K562 (cell line): ENCODE measurements around the gene SLC6A16. TPM values are rescaled to one million over a fixed set of nuclear protein-coding genes. Genes with fewer than 3 reads are reported as not detected.
"Not testable (repeated sequence)": the region's sequence is repeated elsewhere in the genome, so short reads cannot be mapped to it uniquely, and the experiment has no call there.

Experiments
- ATAC-seq: fragments of 200-7000 bp; cut with Tn5 transposase; 3 replicates; pipeline ENCODE4 v1.9.1; 2020; ENCODE audit warnings: moderate library complexity
- BruUV-seq: library from RNA; stranded (reverse); fragments of 400-500 nt; replicated peaks from 2 replicates; lab custom pipeline; 2021; lab: Mats Ljungman, UMichigan
- CTCF ChIA-PET: fragments of 300-600 bp; formaldehyde crosslinking; extraction: SDS; loops from one replicate; lab custom pipeline; 2021; ENCODE audit warnings: low intra/inter-chr PET ratio; lab: Yijun Ruan, JAX
- POLR2A ChIA-PET: fragments of 300-600, 350-650 bp; sonication (Branson Sonifier 250); formaldehyde crosslinking; extraction: SDS; loops from one replicate; lab custom pipeline; 2021; ENCODE audit warnings: antibody characterized with exemption, inconsistent platforms; lab: Yijun Ruan, JAX
- DNase-seq, 4 experiments: peaks; one replicate each; pipeline versions ENCODE4 v3.0.0 to v3.0.0-alpha.2; 2011 to 2018; ENCODE audit warnings: low spot score in 3 of 4, mixed read lengths in 3 of 4; ENCODE audit errors: extremely low read depth in 1 of 4
- FAIRE-seq: peaks from 2 replicates; lab custom pipeline; 2011; peaks lifted over from hg19 to GRCh38; lab: Jason Lieb, UNC
- H2AFZ ChIP-seq: 2 replicates; pipeline ENCODE4 v1.6.0; 2011; ENCODE audit warnings: low read depth, low read length, control low read depth, inconsistent platforms
- H3K27ac ChIP-seq: fragments of 200-600 bp; 3 replicates; pipeline ENCODE4 v1.8.0; 2011; ENCODE audit warnings: low read depth, mild to moderate bottlenecking, control low read depth, inconsistent platforms, low read length, moderate library complexity, mixed read lengths; ENCODE audit errors: extremely low read depth
- H3K27me3 ChIP-seq, 2 experiments: fragments of 300-600 bp in 1 of 2; 2 replicates in 1 of 2; 3 replicates in 1 of 2; pipeline versions ENCODE4 v1.6.0 to v1.8.0; 2011; ENCODE audit warnings: inconsistent platforms in 2 of 2, low read length in 2 of 2, mild to moderate bottlenecking in 1 of 2, mixed read lengths in 1 of 2, moderate library complexity in 1 of 2; ENCODE audit not compliant: control insufficient read depth in 2 of 2, insufficient read depth in 2 of 2
- H3K36me3 ChIP-seq: fragments of 300-600 bp; 3 replicates; pipeline ENCODE4 v1.8.0; 2011; ENCODE audit warnings: mild to moderate bottlenecking, low read length, inconsistent platforms; ENCODE audit not compliant: control insufficient read depth, insufficient read depth
- H3K4me1 ChIP-seq, 2 experiments: fragments of 200-600 bp in 1 of 2; replicated peaks in 1 of 2; 2 replicates in 1 of 2; 3 replicates in 1 of 2; pipeline versions ENCODE4 v1.5.1 to v1.8.0; 2011; ENCODE audit warnings: inconsistent platforms in 2 of 2, low read length in 2 of 2, mild to moderate bottlenecking in 1 of 2, mixed read lengths in 1 of 2, moderate library complexity in 1 of 2; ENCODE audit not compliant: control insufficient read depth in 2 of 2, insufficient read depth in 2 of 2
- H3K4me2 ChIP-seq: 2 replicates; pipeline ENCODE4 v1.6.1; 2011; ENCODE audit warnings: low read length, control low read depth, inconsistent platforms, mixed read lengths; ENCODE audit not compliant: insufficient read depth
- H3K4me3 ChIP-seq: fragments of 200-600 bp; sonication (generic), shearing (Covaris generic); 2 replicates; pipeline ENCODE4 v1.5.1; 2016; ENCODE audit warnings: control low read depth, inconsistent platforms
- H3K79me2 ChIP-seq: fragments of 200-600 bp; 3 replicates; pipeline ENCODE4 v1.8.0; 2011; ENCODE audit warnings: low read length, inconsistent platforms; ENCODE audit not compliant: control insufficient read depth, insufficient read depth
- H3K9ac ChIP-seq, 2 experiments: 2 replicates each; pipeline versions ENCODE4 v1.6.0 to v1.6.1; 2011; ENCODE audit warnings: low read depth in 2 of 2, low read length in 2 of 2, control low read depth in 1 of 2, inconsistent platforms in 1 of 2, mild to moderate bottlenecking in 1 of 2, mixed read lengths in 1 of 2; ENCODE audit not compliant: insufficient read depth in 1 of 2
- H3K9me1 ChIP-seq: one replicate; pipeline ENCODE4 v1.6.0; 2011; ENCODE audit warnings: inconsistent platforms, mild to moderate bottlenecking, low read length, moderate library complexity; ENCODE audit not compliant: control insufficient read depth, insufficient read depth
- H3K9me3 ChIP-seq: replicated peaks from 2 replicates; pipeline ENCODE4 v1.5.1; 2011; ENCODE audit warnings: low read depth, low read length, inconsistent platforms; ENCODE audit not compliant: control insufficient read depth, insufficient read depth
- H4K20me1 ChIP-seq: replicated peaks from 2 replicates; pipeline ENCODE4 v1.6.1; 2011; ENCODE audit warnings: low read length, inconsistent platforms, mixed read lengths; ENCODE audit not compliant: control insufficient read depth, insufficient read depth
- C11orf30 ChIP-seq: fragments of 450-650 bp; IDR thresholded peaks from 2 replicates; pipeline ENCODE4 v1.6.1; 2016; ENCODE audit warnings: low read depth, mild to moderate bottlenecking
- PCBP1 ChIP-seq: fragments of 200-400 bp; formaldehyde crosslinking; IDR thresholded peaks from 2 replicates; pipeline ENCODE4 v1.6.1; 2018; ENCODE audit warnings: mild to moderate bottlenecking, low read depth, low read length; ENCODE audit not compliant: poor library complexity, severe bottlenecking
- SRSF7 ChIP-seq: fragments of 200-400 bp; formaldehyde crosslinking; optimal IDR thresholded peaks from 2 replicates; pipeline ENCODE3; 2017; ENCODE audit warnings: mild to moderate bottlenecking, low read depth, low read length
- ZBTB40 ChIP-seq, 2 experiments: fragments of 450-650 bp in 1 of 2; sonication (generic) in 1 of 2; formaldehyde crosslinking in 1 of 2; IDR thresholded peaks; 2 replicates each; pipeline versions ENCODE4 v1.7.1 to v1.9.0; 2016 to 2022; ENCODE audit warnings: inconsistent platforms in 1 of 2, mild to moderate bottlenecking in 1 of 2, missing genetic modification reagents in 1 of 2
- ZNF121 ChIP-seq: sonication (generic); formaldehyde crosslinking; conservative IDR thresholded peaks from 2 replicates; pipeline ENCODE4 v1.8.0; 2022; ENCODE audit warnings: missing genetic modification reagents
- WGBS: fragments of 100-300 bp; shearing (Covaris generic); methylation state at CpG from one replicate; pipeline ENCODE4 v1.1.6; 2016; ENCODE audit warnings: low coverage, mixed read lengths; ENCODE audit not compliant: insufficient coverage; ENCODE audit errors: missing lambda C conversion rate; 5-methylcytosine and 5-hydroxymethylcytosine counted together
- in situ Hi-C: fragments of 300-500 bp; cut with MboI; formaldehyde crosslinking; loops from 4 replicates; pipeline ENCODE4 v1.15.0; 2018; ENCODE audit warnings: inconsistent platforms, mixed read lengths
- intact Hi-C: fragments of 100-400 bp; cut with micrococcal nuclease; formaldehyde crosslinking; loops from 2 replicates; pipeline ENCODE4 v1.14.2; 2022
- polyA plus RNA-seq, 8 experiments: library from polyadenylated mRNA; depleted of rRNA in 4 of 8; stranded (reverse) in 5 of 8; unstranded in 3 of 8; fragments of >200 nt; fragmentation: Nextera tagmentation in 2 of 8; fragmentation: Illumina TruSeq in 1 of 8; extraction: Ambion mirVana in 2 of 8; extraction: Trizol in 1 of 8; gene quantifications; 2 replicates each; pipeline versions ENCODE4 v1.2.1 to v1.2.3, GENCODE V29; 2011 to 2014; ENCODE audit warnings: inconsistent platforms in 1 of 8, missing spikeins in 1 of 8
- total RNA-seq, 7 experiments: library from RNA; depleted of rRNA in 6 of 7; stranded (reverse); fragments of >200 nt in 6 of 7; fragmentation: Illumina TruSeq in 2 of 7; extraction: Trizol in 2 of 7; gene quantifications; 2 replicates each; pipeline versions ENCODE4 v1.2.1 to v1.2.3, GENCODE V29; 2011 to 2021; ENCODE audit warnings: low replicate concordance in 1 of 7

SLC6A16 gene
- total and polyA plus RNA-seq, 9 of the 15 experiments (the other 6 are each of a cell fraction or from before 2014, with no cell fraction given), result 0.05 to 0.95 (median 0.36) TPM

DNA sequence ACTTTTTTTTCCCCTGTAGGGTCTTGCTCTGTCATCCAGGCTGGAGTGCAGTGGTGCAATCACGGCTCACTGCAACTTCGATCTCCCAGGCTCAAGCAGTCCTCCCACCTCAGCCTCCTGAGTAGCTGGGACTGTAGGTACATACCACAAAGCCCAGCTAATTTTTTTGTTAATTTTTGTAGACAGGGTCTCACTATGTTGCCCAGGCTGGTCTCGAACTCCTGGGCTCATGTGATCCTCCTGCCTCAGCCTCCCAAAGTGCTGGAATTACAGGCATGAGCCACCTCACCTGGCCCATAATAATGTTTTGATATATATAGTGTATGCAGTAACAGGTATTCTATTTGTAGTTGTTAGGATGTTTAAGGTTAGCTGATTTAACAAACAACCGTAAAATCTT lies 6.2 kb upstream of the SLC6A16 start:
- H3K27me3 ChIP-seq, in situ Hi-C loops, CTCF ChIA-PET, ATAC-seq, H3K9ac ChIP-seq, intact Hi-C loops, H4K20me1 ChIP-seq, H3K9me3 ChIP-seq, BruUV-seq, H3K9me1 ChIP-seq, H3K79me2 ChIP-seq, H3K4me3 ChIP-seq, DNase-seq, H3K36me3 ChIP-seq, FAIRE-seq, POLR2A ChIA-PET, H3K27ac ChIP-seq: not testable (repeated sequence)
- peak overlapping the region; percentile 86 for H2AFZ ChIP-seq
- WGBS, result 61% methylated on average over 4 of the region's 4 CpGs
- peak; percentile 51; the same call in 1 of the 2 replicates for TF ChIP-seq ZNF121
- peak overlapping the region; percentile 11; the same call in 1 of the 2 replicates for H3K4me2 ChIP-seq
- H3K4me1 ChIP-seq, result peaks cover 21 to 40% of the 10 kb centered on the region in 2 experiments; a peak in 4 of 5 replicates

DNA sequence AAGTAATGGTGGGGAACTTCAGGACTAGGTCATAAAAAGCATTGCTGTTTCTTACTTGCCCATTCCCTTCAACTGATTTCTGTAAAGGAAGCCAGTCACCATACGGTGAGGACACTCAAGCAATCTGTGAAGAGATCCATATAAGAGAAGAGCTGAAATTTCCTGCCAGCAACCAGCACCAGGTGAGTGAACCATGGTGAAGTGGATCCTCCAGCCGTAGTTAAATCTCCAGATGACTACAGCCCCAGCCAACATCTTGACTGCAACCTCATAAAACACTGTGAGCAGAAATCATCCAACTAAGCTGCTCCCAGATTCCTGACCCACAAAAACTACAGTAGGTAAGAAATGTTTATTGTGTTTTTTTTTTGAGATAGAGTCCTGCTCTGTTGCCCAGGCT lies 3.8 kb upstream of the SLC6A16 start:
- Histone ChIP-seq H3K9me1 (no peaks in the 10 kb centered on the region), H3K27me3 (no peaks in the 10 kb centered on the region), H3K4me2 (no peak overlapping the region), H3K27ac (no peak overlapping the region), H3K4me1 (peaks cover 9 to 26% of the 10 kb centered on the region in 2 experiments; a peak in 4 of 5 replicates), H3K9ac (no peak overlapping the region), H3K36me3 (0 out of 3 replicates have a peak, but pooled peaks cover 3% of the 10 kb centered on the region), H2AFZ (no peak overlapping the region), H3K9me3 (no peaks in the 10 kb centered on the region), H3K4me3 (no peak overlapping the region), H4K20me1 (no peaks in the 10 kb centered on the region), H3K79me2 (no peaks in the 10 kb centered on the region)
- in situ Hi-C loops, result no loop called here
- POLR2A ChIA-PET, result no interaction called here
- CTCF ChIA-PET, result no interaction called here
- WGBS, result 76% methylated on average over 2 of the region's 2 CpGs
- no peak for ATAC-seq
- DNase-seq, result no peak
- FAIRE-seq, result no peak
- no TSS peak for BruUV-seq
- intact Hi-C loops, result no loop called here
- TF ChIP-seq C11orf30 (no peak), ZBTB40 (IDR thresholded peaks at IDR 0.05) (no peak), ZBTB40 (CRISPR knock-in tag; IDR thresholded peaks at IDR 0.05) (no peak), PCBP1 (no peak), SRSF7 (no peak)
